SK-N-SH (cell line): ENCODE data around the gene ATP11C. TPM values are rescaled to one million over a fixed set of nuclear protein-coding genes. Genes with fewer than 3 reads are reported as not detected.
A peak's percentile ranks its signal among the peaks of the same experiment; 100 is the strongest.
"Not testable (repeated sequence)": the region's sequence is repeated elsewhere in the genome, so short reads cannot be mapped to it uniquely, and the experiment has no call there.

Source experiments
- CTCF ChIA-PET: fragments of 300-600, 350-600 bp; formaldehyde crosslinking; extraction: SDS; loops from one replicate; lab custom pipeline; 2021; lab: Yijun Ruan, JAX
- POLR2A ChIA-PET: fragments of 350-600 bp; sonication (Branson Sonifier 250); formaldehyde crosslinking; extraction: SDS; loops from one replicate; lab custom pipeline; 2020; ENCODE audit warnings: antibody characterized with exemption, inconsistent platforms; lab: Yijun Ruan, JAX
- DNase-seq: peaks from one replicate; pipeline ENCODE4 v3.0.0; 2012
- H2AFZ ChIP-seq: fragments of 200-600 bp; sonication (generic); 2 replicates; pipeline ENCODE4 v1.8.1; 2016; ENCODE audit warnings: antibody characterized with exemption, mild to moderate bottlenecking, low read depth
- H3F3A ChIP-seq: fragments of 200-600 bp; sonication (generic); replicated peaks from 2 replicates; pipeline ENCODE3; 2016; ENCODE audit warnings: antibody characterized with exemption, mild to moderate bottlenecking; ENCODE audit not compliant: insufficient read depth
- H3K27ac ChIP-seq, 2 experiments: fragments of 200-500 bp in 1 of 2; fragments of 200-600 bp in 1 of 2; sonication (Bioruptor generic) in 1 of 2; sonication (generic), shearing (Covaris generic) in 1 of 2; 2 replicates each; pipeline versions ENCODE4 v1.5.1 to v1.6.1; 2014 to 2016; ENCODE audit warnings: low read depth in 2 of 2, inconsistent platforms in 1 of 2, low read length in 1 of 2, mild to moderate bottlenecking in 1 of 2, mixed read lengths in 1 of 2
- H3K27me3 ChIP-seq: fragments of 200-600 bp; sonication (generic), shearing (Covaris generic); 2 replicates; pipeline ENCODE4 v1.6.1; 2016; ENCODE audit warnings: mixed run types; ENCODE audit not compliant: insufficient read depth
- H3K36me3 ChIP-seq, 2 experiments: fragments of 200-500 bp in 1 of 2; fragments of 200-600 bp in 1 of 2; sonication (Bioruptor generic) in 1 of 2; sonication (generic) in 1 of 2; replicated peaks in 1 of 2; 2 replicates each; pipeline versions ENCODE3 to v1.5.1; 2014 to 2016; ENCODE audit warnings: low read length in 1 of 2, mild to moderate bottlenecking in 1 of 2; ENCODE audit not compliant: insufficient read depth in 2 of 2, control insufficient read depth in 1 of 2
- H3K4me1 ChIP-seq, 2 experiments: fragments of 200-500 bp in 1 of 2; fragments of 200-600 bp in 1 of 2; sonication (Bioruptor generic) in 1 of 2; sonication (generic), shearing (Covaris generic) in 1 of 2; 2 replicates each; pipeline versions ENCODE4 v1.5.1 to v1.6.1; 2014 to 2016; ENCODE audit warnings: low read depth in 1 of 2, low read length in 1 of 2, mixed run types in 1 of 2; ENCODE audit not compliant: insufficient read depth in 2 of 2, control insufficient read depth in 1 of 2
- H3K4me2 ChIP-seq: fragments of 200-600 bp; sonication (generic), shearing (Covaris generic); 2 replicates; pipeline ENCODE4 v1.6.1; 2017; ENCODE audit warnings: mixed run types
- H3K4me3 ChIP-seq, 2 experiments: fragments of 200-500 bp in 1 of 2; fragments of 200-600 bp in 1 of 2; sonication (Bioruptor generic) in 1 of 2; sonication (generic), shearing (Covaris generic) in 1 of 2; 2 replicates each; pipeline versions ENCODE4 v1.5.1 to v1.8.1; 2014 to 2016; ENCODE audit warnings: low read depth in 2 of 2, inconsistent platforms in 1 of 2, low read length in 1 of 2, mild to moderate bottlenecking in 1 of 2, mixed read lengths in 1 of 2, moderate library complexity in 1 of 2
- H3K79me2 ChIP-seq: fragments of 200-600 bp; sonication (generic); 2 replicates; pipeline ENCODE4 v1.8.1; 2017; ENCODE audit warnings: mild to moderate bottlenecking; ENCODE audit not compliant: insufficient read depth
- H3K9ac ChIP-seq: fragments of 200-600 bp; sonication (generic); 2 replicates; pipeline ENCODE4 v1.6.1; 2017; ENCODE audit warnings: mixed run types
- H3K9me2 ChIP-seq: fragments of 200-600 bp; sonication (generic); 2 replicates; pipeline ENCODE4 v1.6.1; 2017; ENCODE audit warnings: mixed run types
- H3K9me3 ChIP-seq: fragments of 200-600 bp; sonication (generic); 2 replicates; pipeline ENCODE4 v1.6.1; 2017; ENCODE audit warnings: mixed run types, mild to moderate bottlenecking, moderate library complexity
- H4K20me1 ChIP-seq: fragments of 200-600 bp; sonication (generic); 2 replicates; pipeline ENCODE4 v1.6.1; 2017; ENCODE audit warnings: mild to moderate bottlenecking, mixed run types; ENCODE audit not compliant: insufficient read depth
- CTCF ChIP-seq: fragments of 200-600 bp; sonication (generic); IDR thresholded peaks from 2 replicates; pipeline ENCODE4 v1.6.1; 2017; ENCODE audit warnings: antibody characterized with exemption, mild to moderate bottlenecking, moderate library complexity
- EP300 ChIP-seq, 2 experiments: IDR thresholded peaks; 2 replicates each; pipeline versions ENCODE4 v1.4.0 to v1.6.1; 2012; ENCODE audit warnings: borderline replicate concordance in 1 of 2, low read depth in 1 of 2, low read length in 1 of 2
- FOSL2 ChIP-seq: IDR thresholded peaks from 2 replicates; pipeline ENCODE4 v1.4.0; 2012; ENCODE audit warnings: low read depth, mild to moderate bottlenecking, moderate library complexity, borderline replicate concordance
- GABPA ChIP-seq: IDR thresholded peaks from 2 replicates; pipeline ENCODE4 v1.4.0; 2012; ENCODE audit warnings: low read depth, mild to moderate bottlenecking
- GATA2 ChIP-seq: sonication (generic); formaldehyde crosslinking; IDR thresholded peaks from 2 replicates; pipeline ENCODE4 v1.5.0; 2020; ENCODE audit warnings: mild to moderate bottlenecking, missing genetic modification reagents
- JUND ChIP-seq: IDR thresholded peaks from 2 replicates; pipeline ENCODE4 v1.4.0; 2012
- NFIC ChIP-seq: IDR thresholded peaks from 2 replicates; pipeline ENCODE4 v1.4.0; 2012; ENCODE audit warnings: borderline replicate concordance
- PBX3 ChIP-seq: IDR thresholded peaks from 2 replicates; pipeline ENCODE4; 2012
- RAD21 ChIP-seq: IDR thresholded peaks from 2 replicates; pipeline ENCODE4 v1.6.1; 2012; ENCODE audit warnings: mild to moderate bottlenecking, low read length
- RFX5 ChIP-seq: IDR thresholded peaks from 2 replicates; pipeline ENCODE4 v1.6.1; 2012; ENCODE audit warnings: mild to moderate bottlenecking, improper control_type of control experiment, low read length
- SMC3 ChIP-seq: IDR thresholded peaks from 2 replicates; pipeline ENCODE4 v1.6.1; 2012; ENCODE audit warnings: low read depth, low read length, improper control_type of control experiment
- TCF12 ChIP-seq: IDR thresholded peaks from 2 replicates; pipeline ENCODE4 v1.4.0; 2012
- USF1 ChIP-seq: IDR thresholded peaks from 2 replicates; pipeline ENCODE4 v1.4.0; 2012; ENCODE audit warnings: low read depth, borderline replicate concordance
- WGBS: methylation state at CpG from one replicate; pipeline ENCODE4 v1.1.6; 2017; ENCODE audit warnings: low lambda C conversion rate; 5-methylcytosine and 5-hydroxymethylcytosine counted together
- polyA plus RNA-seq, 3 experiments: library from polyadenylated mRNA; depleted of rRNA; stranded (reverse); fragments of >200 nt; gene quantifications; 2 replicates each; pipeline ENCODE4 v1.2.3, GENCODE V29; 2012
- TF ChIP-seq, protein P1 (sequence below): fragments of 150-350 bp; IDR thresholded peaks from 2 replicates; pipeline ENCODE4 v1.6.1; 2017; ENCODE audit warnings: antibody characterized with exemption, low read length, low read depth, borderline replicate concordance
- TF ChIP-seq, protein P2 (sequence below): fragments of 150-350 bp; IDR thresholded peaks from 2 replicates; pipeline ENCODE4 v1.6.1; 2016; ENCODE audit warnings: mild to moderate bottlenecking, low read depth, low read length

The ATP11C gene
- polyA plus RNA-seq, 1 of the 3 experiments (the other 2 are of a cell fraction): 18.5 TPM

DNA sequence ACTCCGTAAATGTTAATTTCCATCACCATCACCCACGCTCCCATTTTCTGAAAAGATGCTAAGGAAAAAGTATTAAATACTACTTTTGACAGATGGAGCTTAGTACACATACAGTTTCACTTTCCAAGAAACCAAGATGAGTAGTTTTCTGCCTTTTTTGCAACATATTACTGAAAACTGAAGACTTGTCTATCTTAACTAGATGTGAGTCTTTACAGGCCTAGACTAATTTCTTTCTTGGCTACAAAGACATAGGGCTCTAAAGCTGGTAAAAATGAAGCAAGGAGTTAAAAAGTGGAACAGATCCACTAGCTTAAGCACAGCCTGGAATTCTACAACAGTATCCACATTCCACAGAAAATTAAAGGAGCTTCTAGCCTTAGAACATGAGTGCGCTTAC, 68.2 kb downstream of the ATP11C start (continued):
- TF ChIP-seq SMC3: no peak

- Histone ChIP-seq H3K27ac (no peak overlapping the region), H3K79me2 (peaks cover 75% of the 10 kb centered on the region), H4K20me1 (no peaks in the 10 kb centered on the region), H3K4me2 (no peak overlapping the region), H3F3A (no peaks in the 10 kb centered on the region), H3K9me3 (no peaks in the 10 kb centered on the region), H3K4me1 (no peaks in the 10 kb centered on the region), H3K9me2 (no peaks in the 10 kb centered on the region), H3K36me3 (no peaks in the 10 kb centered on the region), H3K4me3 (no peak overlapping the region), H3K9ac (no peak overlapping the region), H2AFZ (no peak overlapping the region), H3K27me3 (no peaks in the 10 kb centered on the region; the same call in 1 of the 2 replicates)
- DNase-seq: no peak
- POLR2A ChIA-PET: no interaction called here
- CTCF ChIA-PET: no interaction called here
- 51% methylated on average over 5 of the region's 5 CpGs for WGBS
- TF ChIP-seq GATA2: no peak
- TF ChIP-seq CTCF: peak; percentile 22
- TF ChIP-seq, all 33 proteins: peak for 1
Observed at GRCh38 chrX:139862208-139862607, 70.6 kb downstream of the ATP11C start.

DNA sequence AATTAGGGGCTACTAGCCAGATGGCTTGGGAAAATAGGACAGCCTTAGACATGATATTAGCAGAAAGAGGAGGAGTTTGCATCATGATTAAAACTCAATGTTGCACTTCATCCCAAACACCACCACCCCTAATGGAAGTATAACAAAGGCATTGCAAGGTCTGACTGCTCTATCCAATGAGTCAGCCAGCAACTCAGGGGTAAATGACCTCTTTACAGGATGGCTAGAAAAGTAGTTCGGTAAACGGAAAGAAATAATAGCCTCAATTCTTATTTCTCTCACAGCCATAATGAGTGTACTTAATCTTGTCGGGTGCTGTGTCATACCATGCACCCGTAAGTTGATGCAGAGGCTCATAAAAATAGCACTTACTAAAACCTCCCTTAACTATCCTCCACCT, 76.0 kb downstream of the ATP11C start:
- H3K9me3 ChIP-seq, H3K27ac ChIP-seq, H4K20me1 ChIP-seq, H3K9ac ChIP-seq, H3K9me2 ChIP-seq, H3K4me1 ChIP-seq, H3F3A ChIP-seq, H3K4me3 ChIP-seq, DNase-seq, CTCF ChIA-PET, POLR2A ChIA-PET, H2AFZ ChIP-seq, H3K27me3 ChIP-seq, H3K4me2 ChIP-seq, H3K36me3 ChIP-seq: not testable (repeated sequence)
- 35% methylated on average over 4 of the region's 4 CpGs for WGBS
- H3K79me2 ChIP-seq: peaks cover 39% of the 10 kb centered on the region

DNA sequence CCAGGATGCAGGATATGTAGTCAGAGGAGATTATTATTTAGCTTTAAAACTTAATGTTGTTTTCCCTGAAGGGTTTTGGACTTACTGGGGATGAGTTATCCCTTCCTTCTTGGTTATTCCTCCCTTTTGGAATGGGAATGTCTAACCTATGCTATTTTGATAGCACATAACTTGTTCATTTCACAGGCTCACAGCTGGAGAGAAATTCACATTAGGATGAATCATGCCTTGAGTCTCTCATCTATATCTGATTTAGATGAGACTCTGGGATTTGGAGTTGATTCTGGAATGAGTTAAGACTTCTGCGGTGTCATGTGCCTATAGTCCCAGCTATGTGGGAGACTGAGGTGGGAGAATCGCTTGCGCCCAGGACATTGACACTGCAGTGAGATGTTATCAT, 81.1 kb downstream of the ATP11C start:
- Histone ChIP-seq H3K36me3 (no peaks in the 10 kb centered on the region), H3K9me2 (no peaks in the 10 kb centered on the region), H4K20me1 (no peaks in the 10 kb centered on the region), H3K27me3 (no peaks in the 10 kb centered on the region), H3K4me2 (no peak overlapping the region), H3F3A (peaks cover 7% of the 10 kb centered on the region), H3K9ac (no peak overlapping the region), H3K9me3 (no peaks in the 10 kb centered on the region), H3K4me1 (no peaks in the 10 kb centered on the region), H3K4me3 (no peak overlapping the region), H3K27ac (peak overlapping the region in 1 of 2 experiments; percentile 85; a peak in 2 of 4 replicates), H2AFZ (no peak overlapping the region), H3K79me2 (peaks cover 29% of the 10 kb centered on the region)
- POLR2A ChIA-PET: no interaction called here
- DNase-seq: no peak
- WGBS: 59% methylated on average over 3 of the region's 3 CpGs
- CTCF ChIA-PET: interaction anchor here (1.6 kb wide), 1 partner anchor 21 kb away, joined by 3 read pairs; no protein-coding TSS in a partner anchor
- peak; percentile 62 for TF ChIP-seq TCF12
- TF ChIP-seq, protein P1, sequence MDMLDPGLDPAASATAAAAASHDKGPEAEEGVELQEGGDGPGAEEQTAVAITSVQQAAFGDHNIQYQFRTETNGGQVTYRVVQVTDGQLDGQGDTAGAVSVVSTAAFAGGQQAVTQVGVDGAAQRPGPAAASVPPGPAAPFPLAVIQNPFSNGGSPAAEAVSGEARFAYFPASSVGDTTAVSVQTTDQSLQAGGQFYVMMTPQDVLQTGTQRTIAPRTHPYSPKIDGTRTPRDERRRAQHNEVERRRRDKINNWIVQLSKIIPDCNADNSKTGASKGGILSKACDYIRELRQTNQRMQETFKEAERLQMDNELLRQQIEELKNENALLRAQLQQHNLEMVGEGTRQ: no peak
- 0 out of 2 replicates have a peak, but pooled peaks have one; percentile 19 for TF ChIP-seq USF1
- TF ChIP-seq NFIC: no peak
- TF ChIP-seq, protein P2, sequence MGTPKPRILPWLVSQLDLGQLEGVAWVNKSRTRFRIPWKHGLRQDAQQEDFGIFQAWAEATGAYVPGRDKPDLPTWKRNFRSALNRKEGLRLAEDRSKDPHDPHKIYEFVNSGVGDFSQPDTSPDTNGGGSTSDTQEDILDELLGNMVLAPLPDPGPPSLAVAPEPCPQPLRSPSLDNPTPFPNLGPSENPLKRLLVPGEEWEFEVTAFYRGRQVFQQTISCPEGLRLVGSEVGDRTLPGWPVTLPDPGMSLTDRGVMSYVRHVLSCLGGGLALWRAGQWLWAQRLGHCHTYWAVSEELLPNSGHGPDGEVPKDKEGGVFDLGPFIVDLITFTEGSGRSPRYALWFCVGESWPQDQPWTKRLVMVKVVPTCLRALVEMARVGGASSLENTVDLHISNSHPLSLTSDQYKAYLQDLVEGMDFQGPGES: no peak
- peak; percentile 27; the same call in 1 of the 2 replicates for TF ChIP-seq PBX3
- peak; percentile 33; the same call in 1 of the 2 replicates for TF ChIP-seq FOSL2
- TF ChIP-seq GABPA: no peak
- TF ChIP-seq EP300 (IDR thresholded peaks at IDR 0.05; ENCODE audit: borderline replicate concordance in 1 of 2, low read depth in 1 of 2, low read length in 1 of 2): peak in 1 of 2 experiments; percentile 20; a peak in 1 of 4 replicates
- TF ChIP-seq RFX5: no peak
- TF ChIP-seq JUND: peak; percentile 35; the same call in 1 of the 2 replicates
- no peak for TF ChIP-seq RAD21
